CD14-positive monocyte (primary cell): Measurements from ENCODE around the gene NSUN7. TPM values are rescaled to one million over a fixed set of nuclear protein-coding genes. Genes with fewer than 3 reads are reported as not detected.
A peak's percentile ranks its signal among the peaks of the same experiment; 100 is the strongest.

ENCODE experiments used
- DNase-seq, 3 donors: peaks; one replicate each; pipeline ENCODE4 v3.0.0-alpha.2; 2011 to 2022
- H2AFZ ChIP-seq: 2 replicates; pipeline ENCODE4 v1.6.0; 2012; ENCODE audit warnings: mild to moderate bottlenecking, low read depth, low read length, inconsistent platforms; ENCODE audit not compliant: insufficient read depth, poor library complexity, severe bottlenecking
- H3K27ac ChIP-seq, 2 donors: 1 replicate in 1 of 2; 2 replicates in 1 of 2; pipeline ENCODE4 v1.5.1; 2012 to 2013; ENCODE audit warnings: low read length in 2 of 2, control low read depth in 1 of 2, inconsistent platforms in 1 of 2, low read depth in 1 of 2, mild to moderate bottlenecking in 1 of 2
- H3K27me3 ChIP-seq, 2 donors: one replicate each; pipeline versions ENCODE4 v1.6.0 to v1.6.1; 2011 to 2013; ENCODE audit warnings: low read length in 2 of 2; ENCODE audit not compliant: control insufficient read depth in 2 of 2, insufficient read depth in 2 of 2
- H3K36me3 ChIP-seq, 2 donors: replicated peaks in 1 of 2; 1 replicate in 1 of 2; 2 replicates in 1 of 2; pipeline versions ENCODE4 v1.5.1 to v1.6.1; 2012 to 2013; ENCODE audit warnings: low read length in 2 of 2, control low read depth in 1 of 2, inconsistent platforms in 1 of 2, mild to moderate bottlenecking in 1 of 2; ENCODE audit not compliant: insufficient read depth in 2 of 2, control insufficient read depth in 1 of 2
- H3K4me1 ChIP-seq, 2 donors: 1 replicate in 1 of 2; 2 replicates in 1 of 2; pipeline versions ENCODE4 v1.5.1 to v1.6.1; 2012 to 2013; ENCODE audit warnings: low read length in 2 of 2, control low read depth in 1 of 2, inconsistent platforms in 1 of 2, mild to moderate bottlenecking in 1 of 2, moderate library complexity in 1 of 2; ENCODE audit not compliant: insufficient read depth in 2 of 2, control insufficient read depth in 1 of 2
- H3K4me2 ChIP-seq: replicated peaks from 2 replicates; pipeline ENCODE3; 2012; ENCODE audit warnings: low read length, moderate library complexity, mild to moderate bottlenecking; ENCODE audit not compliant: poor library complexity, severe bottlenecking; ENCODE audit errors: extremely low read depth
- H3K4me3 ChIP-seq, 3 experiments: fragments of 200-600 bp in 1 of 3; sonication (generic) in 1 of 3; replicated peaks in 1 of 3; 1 replicate in 2 of 3; 2 replicates in 1 of 3; pipeline ENCODE4 v1.5.1; 2011 to 2013; ENCODE audit warnings: low read length in 3 of 3, mild to moderate bottlenecking in 3 of 3, control low read depth in 2 of 3, low read depth in 2 of 3, inconsistent platforms in 1 of 3, moderate library complexity in 1 of 3
- H3K79me2 ChIP-seq: 2 replicates; pipeline ENCODE4 v1.6.0; 2012; ENCODE audit warnings: mild to moderate bottlenecking, control low read depth, inconsistent platforms, low read length, moderate library complexity; ENCODE audit not compliant: insufficient read depth
- H3K9ac ChIP-seq: 2 replicates; pipeline ENCODE4 v1.6.0; 2017; ENCODE audit warnings: low read length, mild to moderate bottlenecking; ENCODE audit not compliant: insufficient read depth, poor library complexity, severe bottlenecking
- H3K9me3 ChIP-seq, 2 donors: replicated peaks in 1 of 2; 1 replicate in 1 of 2; 2 replicates in 1 of 2; pipeline versions ENCODE4 v1.5.1 to v1.6.1; 2012 to 2013; ENCODE audit warnings: low read length in 2 of 2, control low read depth in 1 of 2; ENCODE audit not compliant: control insufficient read depth in 1 of 2, insufficient read depth in 1 of 2
- H4K20me1 ChIP-seq: 2 replicates; pipeline ENCODE4 v1.6.0; 2012; ENCODE audit warnings: mild to moderate bottlenecking, low read length, control low read depth, moderate library complexity; ENCODE audit not compliant: insufficient read depth
- H3K27ac Mint-ChIP-seq, 7 donors: one replicate each; pipeline ENCODE4 v1.8.0; 2020; ENCODE audit warnings: mild to moderate bottlenecking in 7 of 7, mixed read lengths in 7 of 7, moderate library complexity in 6 of 7, inconsistent platforms in 2 of 7
- H3K27me3 Mint-ChIP-seq, 3 donors: one replicate each; pipeline ENCODE4 v1.8.0; 2021 to 2022; ENCODE audit warnings: low read depth in 3 of 3, mild to moderate bottlenecking in 3 of 3, mixed read lengths in 3 of 3, moderate library complexity in 3 of 3, inconsistent platforms in 1 of 3
- H3K36me3 Mint-ChIP-seq, 2 donors: one replicate each; pipeline ENCODE4 v1.8.0; 2020; ENCODE audit warnings: mixed read lengths in 2 of 2, inconsistent platforms in 1 of 2, mild to moderate bottlenecking in 1 of 2
- H3K4me1 Mint-ChIP-seq: one replicate; pipeline ENCODE4 v1.8.0; 2020; ENCODE audit warnings: mild to moderate bottlenecking, mixed read lengths
- H3K4me3 Mint-ChIP-seq, 2 donors: one replicate each; pipeline ENCODE4 v1.8.0; 2020; ENCODE audit warnings: mild to moderate bottlenecking in 2 of 2, mixed read lengths in 2 of 2, moderate library complexity in 1 of 2
- H3K9me3 Mint-ChIP-seq, 7 donors: one replicate each; pipeline ENCODE4 v1.8.0; 2020 to 2022; ENCODE audit warnings: mixed read lengths in 7 of 7, mild to moderate bottlenecking in 6 of 7, moderate library complexity in 6 of 7, inconsistent platforms in 2 of 7
- WGBS: methylation state at CpG from one replicate; pipeline ENCODE4 v1.1.5; 2013; ENCODE audit warnings: missing lambda C conversion rate; ENCODE audit not compliant: insufficient coverage; 5-methylcytosine and 5-hydroxymethylcytosine counted together
- intact Hi-C, 2 donors: fragments of 100-400 bp; cut with micrococcal nuclease; formaldehyde crosslinking; loops; one replicate each; pipeline versions ENCODE4 v1.15.0 to v1.15.1; 2023
- polyA plus RNA-seq, 3 donors: library from polyadenylated mRNA; depleted of rRNA in 1 of 3; unstranded in 2 of 3; stranded (reverse) in 1 of 3; fragments of 300-500 nt in 2 of 3; fragments of >200 nt in 1 of 3; fragmentation: Illumina TruSeq in 2 of 3; gene quantifications; 1 replicate in 2 of 3; 2 replicates in 1 of 3; pipeline ENCODE4 v1.2.3, GENCODE V29; 2012 to 2021
- TF ChIP-seq, protein P1 (sequence below): fragments of 200-600 bp; IDR thresholded peaks from one replicate; pipeline ENCODE4 v1.8.0; 2022; ENCODE audit warnings: antibody characterized with exemption, mild to moderate bottlenecking

Gene NSUN7
- polyA plus RNA-seq, 3 donors = 0.21 to 0.62 (median 0.57) TPM

DNA sequence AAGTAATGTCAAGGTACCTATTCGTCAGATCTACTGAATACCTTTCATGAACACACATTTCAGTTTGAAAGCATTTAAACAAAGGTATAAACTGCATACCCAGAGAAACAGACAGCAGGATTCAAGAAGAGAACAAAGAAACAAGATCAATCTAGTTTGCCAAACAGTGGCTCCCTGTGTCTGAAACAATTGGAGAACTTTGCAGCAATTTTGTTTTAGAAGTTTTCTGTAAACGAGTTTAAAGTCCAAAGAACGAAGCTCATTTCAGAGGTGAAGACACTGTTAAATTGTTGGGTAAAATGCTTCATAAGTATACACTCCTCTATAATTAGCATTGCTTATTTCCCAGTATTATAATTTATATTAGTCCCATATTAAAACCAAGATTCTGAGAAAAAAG, 21.4 kb upstream of the NSUN7 start:
- Histone ChIP-seq H2AFZ (no peak overlapping the region), H3K4me2 (no peak overlapping the region), H3K9ac (no peak overlapping the region), H3K4me1 (peaks cover 51 to 63% of the 10 kb centered on the region in 2 donors), H4K20me1 (no peaks in the 10 kb centered on the region), H3K27ac (no peak overlapping the region), H3K4me3 (no peak overlapping the region), H3K79me2 (no peaks in the 10 kb centered on the region), H3K27me3 (no peaks in the 10 kb centered on the region), H3K9me3 (no peaks in the 10 kb centered on the region), H3K36me3 (no peaks in the 10 kb centered on the region)
- DNase-seq = no peak
- no peaks in the 10 kb centered on the region for H3K27me3 Mint-ChIP-seq
- no peak overlapping the region for H3K27ac Mint-ChIP-seq
- H3K36me3 Mint-ChIP-seq = no peaks in the 10 kb centered on the region
- H3K4me1 Mint-ChIP-seq = peaks cover 41% of the 10 kb centered on the region
- TF ChIP-seq, protein P1, sequence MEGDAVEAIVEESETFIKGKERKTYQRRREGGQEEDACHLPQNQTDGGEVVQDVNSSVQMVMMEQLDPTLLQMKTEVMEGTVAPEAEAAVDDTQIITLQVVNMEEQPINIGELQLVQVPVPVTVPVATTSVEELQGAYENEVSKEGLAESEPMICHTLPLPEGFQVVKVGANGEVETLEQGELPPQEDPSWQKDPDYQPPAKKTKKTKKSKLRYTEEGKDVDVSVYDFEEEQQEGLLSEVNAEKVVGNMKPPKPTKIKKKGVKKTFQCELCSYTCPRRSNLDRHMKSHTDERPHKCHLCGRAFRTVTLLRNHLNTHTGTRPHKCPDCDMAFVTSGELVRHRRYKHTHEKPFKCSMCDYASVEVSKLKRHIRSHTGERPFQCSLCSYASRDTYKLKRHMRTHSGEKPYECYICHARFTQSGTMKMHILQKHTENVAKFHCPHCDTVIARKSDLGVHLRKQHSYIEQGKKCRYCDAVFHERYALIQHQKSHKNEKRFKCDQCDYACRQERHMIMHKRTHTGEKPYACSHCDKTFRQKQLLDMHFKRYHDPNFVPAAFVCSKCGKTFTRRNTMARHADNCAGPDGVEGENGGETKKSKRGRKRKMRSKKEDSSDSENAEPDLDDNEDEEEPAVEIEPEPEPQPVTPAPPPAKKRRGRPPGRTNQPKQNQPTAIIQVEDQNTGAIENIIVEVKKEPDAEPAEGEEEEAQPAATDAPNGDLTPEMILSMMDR = no peak
- no peaks in the 10 kb centered on the region for H3K9me3 Mint-ChIP-seq
- intact Hi-C loops = loop anchor here in 1 of 2 donors (10.0 kb wide), 3 partner anchors 164 to 674 kb away; partner anchors contain the start of gene N4BP2
- H3K4me3 Mint-ChIP-seq = no peak overlapping the region
- no CpG with 5 or more reads among the region's 3 CpGs for WGBS

DNA sequence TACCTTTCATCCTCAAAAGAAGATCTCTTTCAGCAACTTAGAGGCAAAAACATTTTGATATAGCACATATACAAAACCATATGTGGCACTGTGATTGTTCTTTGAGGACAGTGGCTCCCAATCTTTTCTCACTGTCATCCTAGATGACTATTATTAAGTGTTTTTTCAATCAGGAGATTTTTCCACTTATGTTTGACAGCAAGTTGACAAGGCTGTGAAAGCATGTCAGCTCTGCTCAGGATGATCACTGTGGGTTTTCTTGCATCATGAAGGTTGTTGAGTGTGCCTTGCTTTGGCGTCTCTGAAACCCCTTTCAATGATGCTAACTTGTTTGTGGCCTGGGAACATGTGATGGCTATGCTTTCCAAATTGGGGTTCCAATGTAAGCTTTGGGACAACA, 20.2 kb upstream of the NSUN7 start:
- Histone ChIP-seq H3K4me2 (peak overlapping the region; percentile 15), H3K36me3 (no peaks in the 10 kb centered on the region), H3K27ac (peak overlapping the region; percentile 72 to 94), H3K27me3 (no peaks in the 10 kb centered on the region), H3K4me1 (peaks cover 55 to 68% of the 10 kb centered on the region in 2 donors), H3K9me3 (no peaks in the 10 kb centered on the region), H3K9ac (no peak overlapping the region), H2AFZ (no peak overlapping the region), H3K79me2 (no peaks in the 10 kb centered on the region), H4K20me1 (no peaks in the 10 kb centered on the region), H3K4me3 (peak overlapping the region in 1 of 3 experiments; percentile 12)
- Mint-ChIP-seq H3K27ac (peak overlapping the region; percentile 92 to 100 (median 99)), H3K9me3 (no peaks in the 10 kb centered on the region), H3K4me1 (peaks cover 52% of the 10 kb centered on the region), H3K4me3 (no peak overlapping the region), H3K27me3 (peaks cover 0 to 4% (median 0%) of the 10 kb centered on the region in 3 donors), H3K36me3 (no peaks in the 10 kb centered on the region)
- DNase-seq = peak in 1 of 3 donors; percentile 17
- intact Hi-C loops = loop anchor here in 1 of 2 donors (10.0 kb wide), 3 partner anchors 165 to 675 kb away; partner anchors contain the start of gene N4BP2
- 22% methylated on average over 1 of the region's 1 CpG for WGBS
- TF ChIP-seq, protein P1 = no peak
